GM23248 (cell line): ENCODE results near the gene P2RY12. TPM values are rescaled to one million over a fixed set of nuclear protein-coding genes. Genes with fewer than 3 reads are reported as not detected.

Experiments used
- DNase-seq: peaks from one replicate; pipeline ENCODE4 v3.0.0-alpha.2; 2015
- H2AFZ ChIP-seq: fragments of 200-600 bp; sonication (generic); 2 replicates; pipeline ENCODE4 v1.6.1; 2016; ENCODE audit warnings: antibody characterized with exemption
- H3F3A ChIP-seq: fragments of 200-600 bp; sonication (generic); 2 replicates; pipeline ENCODE4 v1.6.1; 2016; ENCODE audit warnings: mild to moderate bottlenecking, antibody characterized with exemption, mixed run types; ENCODE audit not compliant: insufficient read depth
- H3K27ac ChIP-seq: fragments of 200-600 bp; sonication (generic); 2 replicates; pipeline ENCODE4 v1.5.1; 2016; ENCODE audit warnings: mild to moderate bottlenecking
- H3K27me3 ChIP-seq: fragments of 200-600 bp; sonication (generic); replicated peaks from 2 replicates; pipeline ENCODE4 v1.6.1; 2016; ENCODE audit warnings: mild to moderate bottlenecking; ENCODE audit not compliant: insufficient read depth
- H3K36me3 ChIP-seq: fragments of 200-600 bp; sonication (generic); 2 replicates; pipeline ENCODE4 v1.6.1; 2016; ENCODE audit warnings: low read depth, mild to moderate bottlenecking
- H3K4me1 ChIP-seq: fragments of 200-600 bp; sonication (generic); 2 replicates; pipeline ENCODE4 v1.6.1; 2016; ENCODE audit warnings: mild to moderate bottlenecking; ENCODE audit not compliant: insufficient read depth
- H3K4me2 ChIP-seq: fragments of 200-600 bp; sonication (generic); one replicate; pipeline ENCODE4 v1.6.1; 2016; ENCODE audit warnings: mild to moderate bottlenecking; ENCODE audit not compliant: unreplicated experiment
- H3K4me3 ChIP-seq: fragments of 200-600 bp; sonication (generic); 2 replicates; pipeline ENCODE4 v1.5.1; 2016; ENCODE audit warnings: mild to moderate bottlenecking
- H3K79me2 ChIP-seq: fragments of 200-600 bp; sonication (generic); 2 replicates; pipeline ENCODE4 v1.6.1; 2016; ENCODE audit warnings: mild to moderate bottlenecking; ENCODE audit not compliant: insufficient read depth
- H3K9ac ChIP-seq: fragments of 200-600 bp; sonication (generic); 2 replicates; pipeline ENCODE4 v1.6.1; 2016; ENCODE audit warnings: mild to moderate bottlenecking
- H3K9me2 ChIP-seq: fragments of 200-600 bp; sonication (generic); 2 replicates; pipeline ENCODE4 v1.6.1; 2016; ENCODE audit warnings: mixed run types, mild to moderate bottlenecking, moderate library complexity; ENCODE audit not compliant: insufficient read depth
- H3K9me3 ChIP-seq: fragments of 200-600 bp; sonication (generic); one replicate; pipeline ENCODE4 v1.6.1; 2017; ENCODE audit warnings: low read depth
- H4K20me1 ChIP-seq: fragments of 200-600 bp; sonication (generic); 2 replicates; pipeline ENCODE4 v1.6.0; 2016; ENCODE audit not compliant: insufficient read depth
- EZH2 ChIP-seq: fragments of 200-600 bp; sonication (generic); IDR thresholded peaks from 2 replicates; pipeline ENCODE4 v1.6.1; 2018; ENCODE audit warnings: antibody characterized with exemption, mild to moderate bottlenecking; ENCODE audit not compliant: insufficient read depth, poor library complexity, severe bottlenecking
- EZH2phosphoT487 ChIP-seq: fragments of 200-600 bp; sonication (generic); IDR thresholded peaks from 2 replicates; pipeline ENCODE4 v1.6.1; 2018; ENCODE audit warnings: antibody characterized with exemption, moderate library complexity, mild to moderate bottlenecking, low read depth; ENCODE audit not compliant: insufficient read depth
- WGBS, 2 experiments: methylation state at CpG; one replicate each; pipeline ENCODE4 v1.1.6; 2015 to 2017; ENCODE audit warnings: low lambda C conversion rate in 2 of 2, low coverage in 1 of 2; ENCODE audit errors: missing lambda C conversion rate in 2 of 2; 5-methylcytosine and 5-hydroxymethylcytosine counted together
- in situ Hi-C: fragments of 300-500 bp; cut with MboI; formaldehyde crosslinking; loops from 2 replicates; pipeline ENCODE4 v1.15.0; 2020
- polyA plus RNA-seq: library from polyadenylated mRNA; unstranded; fragments of >200 nt; fragmentation: Nextera tagmentation; extraction: Ambion mirVana; gene quantifications from 2 replicates; pipeline ENCODE4 v1.2.1, GENCODE V29; 2016
- total RNA-seq: library from RNA; depleted of rRNA; stranded (reverse); fragments of >200 nt; shearing (Covaris generic); gene quantifications from 2 replicates; pipeline ENCODE4 v1.2.3, GENCODE V29; 2014

P2RY12 gene
- total and polyA plus RNA-seq, 2 experiments from 2014 or later, result not detected

DNA sequence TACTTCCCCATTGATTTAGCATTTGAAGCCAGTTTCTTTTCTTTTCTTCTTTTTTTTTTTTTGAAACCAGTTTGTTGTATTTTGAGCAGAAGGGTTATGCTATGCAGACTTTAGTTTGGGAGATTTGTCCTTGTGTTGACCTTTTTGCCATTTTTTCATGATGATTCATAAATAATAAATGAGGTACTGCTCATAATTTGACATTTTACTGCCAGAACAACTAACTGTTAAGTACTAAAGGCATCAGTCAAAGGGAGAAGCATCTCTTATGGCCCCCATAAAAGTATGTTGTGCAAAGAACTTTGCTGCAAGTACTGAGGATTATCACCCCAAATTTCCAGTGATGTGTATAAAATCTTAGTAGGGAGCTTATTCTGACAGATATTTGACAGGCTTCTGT lies 66.2 kb downstream of the P2RY12 start:
- Histone ChIP-seq H3K9ac (no peak overlapping the region), H3K27ac (no peak overlapping the region), H3K4me3 (0 out of 2 replicates have a peak overlapping the region, but pooled peaks have one; percentile 6), H3F3A (peaks cover 46% of the 10 kb centered on the region), H3K36me3 (no peaks in the 10 kb centered on the region), H3K4me1 (peaks cover 44% of the 10 kb centered on the region), H4K20me1 (no peaks in the 10 kb centered on the region), H3K9me2 (no peaks in the 10 kb centered on the region), H2AFZ (no peak overlapping the region), H3K9me3 (no peaks in the 10 kb centered on the region), H3K4me2 (peak overlapping the region; percentile 26), H3K79me2 (no peaks in the 10 kb centered on the region), H3K27me3 (no peaks in the 10 kb centered on the region)
- TF ChIP-seq EZH2 (no peak), EZH2phosphoT487 (no peak)
- DNase-seq, result peak; percentile 24
- in situ Hi-C loops, result no loop called here

DNA sequence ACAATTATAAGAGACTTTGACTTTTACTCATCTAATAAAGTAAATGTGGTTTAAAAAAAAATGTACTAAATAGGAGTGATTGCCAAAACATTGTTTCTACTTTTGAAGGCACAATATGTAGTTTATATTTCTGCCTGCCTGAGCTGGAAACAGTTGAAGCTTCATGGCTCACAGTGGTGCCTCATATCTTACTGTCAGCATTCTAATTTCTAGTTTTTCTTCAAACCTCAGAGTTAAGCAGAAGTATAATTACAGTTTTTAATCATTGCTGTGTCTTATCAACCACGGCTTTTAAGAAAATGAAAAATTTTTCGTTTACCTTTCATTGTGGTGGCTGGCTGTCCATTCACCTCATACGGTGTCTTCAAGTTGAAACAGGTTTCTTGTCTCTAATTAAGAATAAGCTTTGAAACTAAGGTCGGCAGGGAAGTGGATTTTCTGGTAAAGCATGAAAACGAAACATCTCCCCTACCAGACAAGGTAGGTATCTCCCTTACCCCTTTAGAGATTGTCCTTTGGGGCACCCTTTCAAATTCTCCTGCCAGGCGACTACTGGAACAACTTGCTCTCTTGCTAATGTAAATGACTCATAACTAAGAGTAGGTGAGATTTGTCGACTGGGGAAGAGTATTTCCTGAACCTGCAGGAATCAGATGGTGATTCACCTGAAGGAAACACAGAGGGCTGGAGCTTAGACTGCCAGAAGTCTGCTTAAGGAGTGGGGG lies 68.1 kb downstream of the P2RY12 start, which contains the start of gene GPR87:
Gene GPR87 (minus strand): TSS at position 554 of the 725 bp plus-strand sequence. CDS start 16,720 bp downstream, outside the sequence.
- no peaks in the 10 kb centered on the region for H3K9me3 ChIP-seq
- no peak within 1 kb of the TSS for H3K9ac ChIP-seq
- H3F3A ChIP-seq, result peaks cover 46% of the 10 kb centered on the region
- whole genome bisulfite sequencing, 2 experiments, result 76% methylated on average over 7 of the region's 7 CpGs
- in situ Hi-C loops, result no loop called here
- H2AFZ ChIP-seq, result no peak within 1 kb of the TSS
- H3K4me3 ChIP-seq, result no peak within 1 kb of the TSS
- H3K4me2 ChIP-seq, result no peak within 1 kb of the TSS
- H3K79me2 ChIP-seq, result no peaks in the 10 kb centered on the region
- no peaks in the 10 kb centered on the region for H4K20me1 ChIP-seq
- DNase-seq, result peak; percentile 34
- H3K27me3 ChIP-seq, result no peaks in the 10 kb centered on the region
- TF ChIP-seq EZH2, result no peak
- no peak for TF ChIP-seq EZH2phosphoT487
- H3K9me2 ChIP-seq, result no peaks in the 10 kb centered on the region
- peaks cover 44% of the 10 kb centered on the region for H3K4me1 ChIP-seq
- no peak within 1 kb of the TSS for H3K27ac ChIP-seq
- no peaks in the 10 kb centered on the region for H3K36me3 ChIP-seq

DNA sequence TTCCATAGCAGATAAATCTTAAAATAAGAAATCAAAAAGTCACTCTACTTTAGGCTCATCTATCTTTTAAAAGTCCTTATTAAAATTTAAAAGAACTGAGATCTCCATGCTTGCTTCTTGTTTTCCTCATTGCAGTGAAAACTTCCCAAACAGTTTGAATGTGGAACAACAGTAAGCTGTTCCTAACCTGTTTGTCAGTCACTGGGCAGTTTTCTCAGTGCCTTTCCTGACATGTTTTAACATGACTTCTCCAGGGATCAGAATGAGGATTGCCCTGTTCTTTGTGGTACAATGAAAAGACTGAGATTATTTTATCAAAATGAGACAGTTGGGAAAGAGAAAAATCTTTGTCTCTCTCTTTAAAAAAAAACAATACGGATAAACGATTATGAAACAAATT lies 68.7 kb downstream of the P2RY12 start:
- Histone ChIP-seq H3K27me3 (no peaks in the 10 kb centered on the region), H3F3A (peaks cover 46% of the 10 kb centered on the region), H3K9me2 (no peaks in the 10 kb centered on the region), H3K79me2 (no peaks in the 10 kb centered on the region), H3K36me3 (no peaks in the 10 kb centered on the region), H2AFZ (no peak overlapping the region), H3K4me3 (no peak overlapping the region), H4K20me1 (no peaks in the 10 kb centered on the region), H3K27ac (no peak overlapping the region), H3K4me1 (peaks cover 44% of the 10 kb centered on the region), H3K9me3 (no peaks in the 10 kb centered on the region), H3K9ac (no peak overlapping the region), H3K4me2 (no peak overlapping the region)
- in situ Hi-C loops, result no loop called here
- TF ChIP-seq EZH2phosphoT487 (no peak), EZH2 (no peak)
- WGBS, 2 experiments, result 42% methylated on average over 2 of the region's 2 CpGs
- DNase-seq, result no peak

DNA sequence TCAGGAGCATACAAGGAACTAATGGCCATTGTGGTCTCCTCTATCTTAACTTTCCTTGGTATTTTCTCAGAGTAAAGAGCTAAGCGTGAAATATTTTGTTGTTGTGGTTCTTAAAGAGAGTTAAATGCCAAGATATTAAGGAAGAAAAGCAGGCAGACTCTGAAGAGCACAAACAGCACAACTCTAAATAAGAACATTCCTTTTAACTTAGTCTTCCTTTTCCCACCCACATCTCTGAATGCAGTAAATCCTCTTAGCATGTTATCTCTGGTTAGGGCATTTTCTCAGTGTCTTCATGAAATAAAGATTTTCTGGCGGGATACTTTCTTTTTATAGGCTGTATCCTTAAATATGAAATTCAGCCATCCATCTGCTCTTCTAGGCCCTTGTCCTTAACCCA lies 69.4 kb downstream of the P2RY12 start:
- Histone ChIP-seq H3K36me3 (no peaks in the 10 kb centered on the region), H2AFZ (no peak overlapping the region), H3K4me1 (peaks cover 38% of the 10 kb centered on the region), H3K27ac (no peak overlapping the region), H3K9ac (no peak overlapping the region), H3K27me3 (no peaks in the 10 kb centered on the region), H3F3A (peaks cover 43% of the 10 kb centered on the region), H3K4me3 (no peak overlapping the region), H3K9me2 (no peaks in the 10 kb centered on the region), H3K4me2 (no peak overlapping the region), H3K9me3 (no peaks in the 10 kb centered on the region), H4K20me1 (no peaks in the 10 kb centered on the region), H3K79me2 (no peaks in the 10 kb centered on the region)
- WGBS, 2 experiments, result 78 to 80% methylated on average over 2 of the region's 2 CpGs
- peak; percentile 34 for DNase-seq
- in situ Hi-C loops, result no loop called here
- no peak for TF ChIP-seq EZH2phosphoT487
- TF ChIP-seq EZH2, result no peak
